Germinal center (tissue), 1 donor: ENCODE results near the gene HPD.

ENCODE experiments used
- DNase-seq: peaks from one replicate; pipeline ENCODE4 v3.0.0; 2012; ENCODE audit warnings: mixed read lengths, low spot score

The HPD gene

DNA sequence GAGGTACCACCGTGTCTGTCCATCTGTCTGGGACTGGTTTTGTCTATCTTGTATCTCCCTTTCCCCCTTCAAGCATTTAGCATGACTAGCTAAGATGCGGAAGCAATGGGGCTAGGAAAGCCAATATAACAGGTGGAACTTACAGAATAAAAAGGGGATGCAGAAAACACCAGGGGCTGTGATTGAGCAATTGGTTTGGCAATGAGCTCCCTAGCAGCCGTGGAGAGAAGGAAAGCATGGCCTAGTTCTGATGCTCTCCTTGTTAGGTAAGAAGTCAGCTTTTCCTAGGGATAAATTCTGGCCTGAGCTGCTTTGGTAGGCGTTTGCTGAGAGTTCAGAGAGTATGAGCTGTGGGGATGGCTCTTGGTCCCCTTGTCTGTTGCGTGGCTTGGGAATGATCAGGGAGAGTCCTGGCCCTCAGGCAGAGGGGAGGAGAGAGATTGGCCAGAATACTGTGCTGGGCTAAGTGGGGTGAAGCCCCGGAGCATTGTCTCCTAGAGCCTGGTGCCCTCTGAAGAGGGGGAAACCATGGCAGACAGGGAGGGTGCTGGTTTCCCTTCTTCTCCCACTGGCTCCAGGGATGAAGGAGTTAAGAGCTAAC, 47.7 kb downstream of the HPD start:
- DNase-seq: no peak

DNA sequence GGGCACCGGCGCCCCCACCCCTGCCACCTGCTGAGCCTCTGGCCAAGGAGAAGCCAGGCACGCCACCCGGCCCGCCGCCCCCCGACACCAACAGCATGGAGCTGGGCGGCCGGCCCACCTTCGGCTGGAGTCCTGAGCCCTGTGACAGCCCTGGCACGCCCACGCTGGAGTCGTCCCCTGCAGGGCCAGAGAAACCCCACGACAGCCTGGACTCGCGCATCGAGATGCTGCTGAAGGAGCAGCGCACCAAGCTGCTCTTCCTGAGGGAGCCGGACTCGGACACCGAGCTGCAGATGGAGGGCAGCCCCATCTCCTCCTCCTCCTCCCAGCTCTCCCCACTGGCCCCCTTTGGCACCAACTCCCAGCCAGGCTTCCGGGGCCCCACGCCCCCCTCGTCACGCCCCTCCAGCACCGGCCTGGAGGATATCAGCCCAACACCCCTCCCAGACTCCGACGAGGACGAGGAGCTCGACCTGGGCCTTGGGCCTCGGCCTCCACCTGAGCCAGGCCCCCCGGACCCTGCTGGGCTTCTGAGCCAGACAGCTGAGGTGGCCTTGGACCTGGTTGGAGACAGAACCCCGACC, 48.3 kb downstream of the HPD start:
- no peak for DNase-seq

- DNase-seq: no peak
Observed at GRCh38 chr12:121809712-121810116, 48.9 kb downstream of the HPD start.

DNA sequence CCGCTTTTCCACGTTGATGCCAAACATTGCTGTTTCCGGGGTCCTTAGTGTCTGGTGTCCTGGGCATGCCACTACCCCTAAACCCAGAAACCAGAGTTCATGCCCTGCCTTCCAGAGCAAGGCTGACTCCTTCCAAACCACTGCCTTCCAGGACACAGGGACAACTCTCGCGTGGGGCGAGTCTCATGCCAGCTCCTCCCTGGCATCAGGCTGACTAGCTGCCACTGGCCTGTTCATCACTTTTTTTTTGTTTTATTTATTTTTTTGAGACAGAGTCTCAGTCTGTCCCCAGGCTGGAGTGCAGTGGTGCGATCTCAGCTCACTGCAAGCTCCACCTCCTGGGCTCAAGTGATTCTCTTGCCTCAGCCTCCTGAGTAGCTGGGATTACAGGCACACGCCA, 50.0 kb downstream of the HPD start:
- no peak for DNase-seq

GRCh38 chr12:121807642-121808347, 50.9 kb downstream of the HPD start:
- DNase-seq: peak; percentile 57

- DNase-seq: no peak
Observed at GRCh38 chr12:121806546-121807423, 51.9 kb downstream of the HPD start.

- DNase-seq: peak; percentile 52
Observed at GRCh38 chr12:121806009-121806545, 52.6 kb downstream of the HPD start.

GRCh38 chr12:121805171-121806008, 53.3 kb downstream of the HPD start:
- no peak for DNase-seq

DNA sequence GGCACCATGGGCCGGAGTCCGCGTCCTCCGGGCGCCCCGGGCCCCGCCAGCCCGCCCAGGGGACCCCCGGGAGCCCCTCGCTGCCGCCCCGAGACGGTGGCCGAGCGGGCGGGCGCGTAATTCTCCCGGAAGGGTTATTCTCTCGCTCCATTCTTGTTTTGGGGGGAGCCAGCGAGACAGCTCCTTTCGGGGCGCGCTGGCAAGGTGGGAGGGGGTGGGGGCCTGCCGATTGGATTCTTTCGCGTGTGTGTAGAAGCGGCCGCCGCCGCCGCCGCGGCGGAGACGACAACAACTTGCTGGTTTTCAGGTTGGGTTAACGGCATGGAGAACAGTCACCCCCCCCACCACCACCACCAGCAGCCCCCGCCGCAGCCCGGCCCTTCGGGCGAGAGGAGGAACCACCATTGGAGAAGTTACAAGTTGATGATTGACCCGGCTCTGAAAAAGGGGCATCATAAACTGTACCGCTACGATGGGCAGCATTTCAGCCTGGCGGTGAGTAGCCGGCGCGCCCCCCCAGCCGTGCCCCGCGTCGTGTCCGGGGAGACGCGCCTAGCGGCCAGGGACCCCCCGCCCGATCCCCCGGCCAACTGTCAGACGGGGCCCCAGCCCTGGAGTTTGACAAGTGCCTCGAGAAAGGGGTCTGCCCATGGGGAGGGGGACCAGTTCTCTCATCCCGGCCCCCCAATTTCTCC, 54.1 kb downstream of the HPD start:
- peak; percentile 39 for DNase-seq

- DNase-seq: peak; percentile 53
Observed at GRCh38 chr12:121803861-121804416, 54.7 kb downstream of the HPD start, which contains the start of gene SETD1B. TSS of gene SETD1B (plus strand) at chr12:121804009. CDS start at chr12:121804738, 729 bp downstream.

DNA sequence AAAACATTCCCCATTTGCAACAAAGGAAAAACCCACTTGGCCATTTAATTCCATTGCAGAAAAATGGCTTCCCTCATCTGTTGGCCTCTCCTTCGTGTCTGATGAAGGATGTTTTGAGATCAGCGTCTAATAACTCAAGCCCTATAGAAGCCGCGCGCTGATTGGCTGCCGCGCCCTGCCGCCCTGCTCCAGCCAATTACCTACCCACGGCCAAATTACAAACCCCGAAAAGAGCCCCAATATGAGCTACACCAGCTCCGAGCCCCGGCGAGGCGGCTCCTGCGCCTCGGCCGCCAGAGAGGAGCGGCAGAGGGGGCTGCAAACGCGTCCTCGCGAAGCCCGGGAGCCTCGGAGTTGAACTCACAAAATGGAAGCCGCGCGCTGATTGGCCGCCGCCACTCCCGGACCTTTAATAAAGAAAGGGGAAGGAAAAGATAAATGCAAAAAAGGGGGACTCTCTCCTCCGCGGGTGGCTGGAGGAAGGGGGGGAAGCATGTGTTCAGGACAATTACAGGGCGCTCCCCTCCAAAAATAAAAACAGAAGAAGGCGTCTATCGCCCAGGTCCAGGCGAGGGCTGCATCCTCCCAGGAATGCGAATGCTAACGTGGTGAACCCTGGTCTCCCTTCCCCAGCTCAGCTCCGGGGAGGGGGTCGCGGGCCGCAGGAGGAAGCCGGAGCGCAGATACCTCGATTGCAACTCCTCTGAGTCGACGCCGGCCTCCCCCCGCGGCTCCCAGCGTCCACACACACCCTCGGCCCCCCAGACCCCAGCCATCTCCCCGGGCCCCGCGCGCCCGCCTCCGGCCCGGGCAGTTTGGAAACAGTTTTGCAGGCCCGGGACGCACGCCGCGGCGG, 55.6 kb downstream of the HPD start:
- DNase-seq: peak; percentile 96

- DNase-seq: no peak
Observed at GRCh38 chr12:121802485-121802842, 56.2 kb downstream of the HPD start.

- DNase-seq: peak; percentile 32
Observed at GRCh38 chr12:121801595-121802484, 56.8 kb downstream of the HPD start.

- peak; percentile 52 for DNase-seq
Observed at GRCh38 chr12:121800694-121801594, 57.7 kb downstream of the HPD start.

GRCh38 chr12:121799842-121800693, 58.6 kb downstream of the HPD start:
- DNase-seq: peak; percentile 69

DNA sequence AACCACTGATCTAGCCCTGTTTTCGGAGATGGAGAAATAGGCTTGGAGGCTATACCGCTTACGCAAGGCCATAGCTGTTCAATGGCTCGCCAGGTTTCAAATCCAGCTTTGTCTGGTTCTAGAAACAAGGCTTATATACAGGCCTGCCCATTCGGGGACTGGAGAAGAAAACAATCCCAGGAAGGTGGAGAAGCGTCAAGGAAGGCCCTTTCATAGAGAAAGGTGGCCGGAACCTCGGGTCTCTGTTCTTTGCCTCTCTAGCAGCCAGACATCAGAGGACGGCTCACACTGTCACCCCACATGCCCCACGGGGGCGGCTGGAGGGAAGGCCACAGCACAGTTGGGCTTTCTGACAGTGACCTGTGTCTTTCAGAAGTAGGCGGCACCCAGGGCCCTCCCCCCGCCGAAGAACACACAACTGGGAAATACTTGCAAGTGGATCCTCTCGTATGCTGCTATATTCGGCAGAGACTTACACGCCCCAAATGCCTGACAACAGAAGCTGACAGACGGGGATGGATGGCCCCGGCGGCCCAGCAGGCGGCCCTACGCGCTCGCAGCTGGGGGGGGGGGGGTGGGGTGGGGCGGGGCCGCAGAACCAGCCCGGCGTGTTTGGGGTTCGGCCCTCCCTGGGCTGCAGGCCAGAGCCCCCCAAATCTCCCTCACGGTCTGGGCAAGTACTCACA, 59.4 kb downstream of the HPD start:
- DNase-seq: peak; percentile 56
